Measurements from ENCODE around the gene ABLIM3.

The ABLIM3 gene

DNA sequence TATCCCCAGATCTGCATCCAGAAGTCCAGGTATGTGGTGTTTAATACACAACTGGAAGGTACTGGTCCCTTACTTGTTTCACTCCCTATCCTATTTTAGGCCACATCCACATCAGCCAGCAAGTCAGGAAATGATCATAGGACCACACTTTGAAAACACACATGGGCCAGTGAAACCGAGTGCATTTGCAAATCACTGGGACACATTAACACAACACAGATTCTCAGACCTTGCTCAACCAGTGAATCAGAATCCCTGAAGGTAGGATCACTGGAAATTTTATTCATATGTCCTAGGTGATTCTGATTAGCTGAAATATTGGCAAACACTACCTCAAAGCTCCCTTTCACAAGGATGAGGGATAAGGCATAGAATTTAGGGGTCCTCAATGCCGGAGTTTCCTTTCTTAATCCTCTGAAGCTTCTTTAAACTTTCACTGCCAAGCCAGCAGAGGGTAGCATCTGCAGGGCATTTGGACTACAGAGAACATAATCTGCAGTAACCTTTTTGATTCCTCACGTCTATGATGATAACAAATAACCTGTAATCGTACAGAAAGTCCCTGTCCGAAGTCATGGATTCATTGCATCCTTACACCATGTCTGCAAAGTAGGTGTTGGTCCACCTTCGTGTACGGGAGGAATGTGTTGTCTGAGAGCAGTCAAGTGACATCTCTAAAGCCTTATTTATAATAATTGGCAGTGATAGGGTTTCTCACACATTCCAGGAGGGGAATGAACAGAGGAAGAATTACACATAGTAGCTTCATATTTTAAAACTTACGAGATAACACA, 11.0 kb upstream of the ABLIM3 start:
- Histone ChIP-seq H3K4me3 (ENCODE audit: low read depth in 1 of 5, low read length in 5 of 5) (no peak overlapping the region), H3K4me1 (ENCODE audit: control insufficient read depth in 5 of 5, insufficient read depth in 5 of 5, low read length in 5 of 5) (peaks cover 3 to 26% (median 8%) of the 10 kb centered on the region in 5 donors), H3K36me3 (ENCODE audit: control insufficient read depth in 5 of 5, insufficient read depth in 5 of 5, low read length in 5 of 5) (no peaks in the 10 kb centered on the region), H3K9ac (ENCODE audit: low read length in 5 of 5) (no peak overlapping the region), H3K9me3 (ENCODE audit: control insufficient read depth in 5 of 5, low read length in 5 of 5) (no peaks in the 10 kb centered on the region), H3K27ac (ENCODE audit: low read depth, low read length) (no peak overlapping the region), H3K27me3 (ENCODE audit: control insufficient read depth in 5 of 5, insufficient read depth in 4 of 5, low read length in 5 of 5) (no peaks in the 10 kb centered on the region)

GRCh38 chr5:149132474-149132873, 8.8 kb upstream of the ABLIM3 start:
- Histone ChIP-seq H3K4me1 (ENCODE audit: control insufficient read depth in 5 of 5, insufficient read depth in 5 of 5, low read length in 5 of 5) (peaks cover 5 to 46% (median 19%) of the 10 kb centered on the region in 5 donors), H3K9ac (ENCODE audit: low read length in 5 of 5) (no peak overlapping the region), H3K36me3 (ENCODE audit: control insufficient read depth in 5 of 5, insufficient read depth in 5 of 5, low read length in 5 of 5) (no peaks in the 10 kb centered on the region), H3K27me3 (ENCODE audit: control insufficient read depth in 5 of 5, insufficient read depth in 4 of 5, low read length in 5 of 5) (no peaks in the 10 kb centered on the region), H3K27ac (ENCODE audit: low read depth, low read length) (no peak overlapping the region), H3K9me3 (ENCODE audit: control insufficient read depth in 5 of 5, low read length in 5 of 5) (no peaks in the 10 kb centered on the region), H3K4me3 (ENCODE audit: low read depth in 1 of 5, low read length in 5 of 5) (no peak overlapping the region)

DNA sequence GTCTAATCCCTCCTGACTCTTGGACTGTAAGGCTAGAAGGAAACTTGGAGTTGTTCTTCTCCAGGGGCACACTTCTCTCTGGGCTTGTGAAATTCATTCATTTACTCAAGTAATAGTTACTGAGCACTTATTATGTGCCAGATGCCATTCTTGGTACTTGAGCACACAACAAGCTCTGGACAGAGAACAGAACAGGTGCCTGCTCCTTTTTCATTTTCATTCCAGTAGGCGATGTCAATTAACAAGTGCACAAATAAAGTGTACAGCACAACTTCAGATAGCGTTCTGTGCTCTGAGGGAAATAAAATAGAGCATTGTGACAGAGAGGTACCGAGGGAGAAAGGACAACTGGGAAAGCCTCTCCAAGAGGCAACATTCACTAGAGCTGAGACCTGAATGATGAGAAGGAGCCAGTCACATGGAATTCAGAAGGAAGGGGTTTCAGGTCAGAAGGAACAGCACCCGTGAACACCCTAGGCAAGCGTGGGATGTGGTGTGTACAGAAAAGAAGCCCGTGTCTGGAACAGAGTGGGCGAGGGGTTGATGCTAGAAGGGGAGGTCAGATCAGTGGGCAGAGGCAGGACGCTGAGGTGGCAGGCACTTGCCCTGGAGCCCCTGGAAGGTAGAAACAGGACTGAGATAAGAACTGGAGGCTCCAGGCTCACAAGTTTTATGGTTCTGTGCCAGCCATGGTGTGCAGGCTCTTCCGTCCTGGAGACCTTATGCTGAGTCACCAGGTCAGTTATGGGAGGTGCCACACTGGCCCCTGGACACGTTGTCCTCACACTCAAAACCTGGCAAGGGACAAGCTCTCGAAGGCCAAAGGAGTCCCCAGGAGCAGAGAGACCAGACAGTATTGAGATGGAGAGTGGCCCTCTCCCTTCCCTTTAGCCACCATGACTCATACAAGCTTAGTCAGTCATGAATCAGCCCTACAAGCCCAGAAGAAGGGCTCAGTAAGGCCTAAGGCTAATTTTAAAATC, 7.2 kb upstream of the ABLIM3 start:
- Histone ChIP-seq H3K27me3 (ENCODE audit: control insufficient read depth in 5 of 5, insufficient read depth in 4 of 5, low read length in 5 of 5) (no peaks in the 10 kb centered on the region), H3K4me3 (ENCODE audit: low read depth in 1 of 5, low read length in 5 of 5) (no peak overlapping the region), H3K4me1 (ENCODE audit: control insufficient read depth in 5 of 5, insufficient read depth in 5 of 5, low read length in 5 of 5) (peaks cover 5 to 60% (median 19%) of the 10 kb centered on the region in 5 donors), H3K27ac (ENCODE audit: low read depth, low read length) (peak overlapping the region; percentile 38), H3K36me3 (ENCODE audit: control insufficient read depth in 5 of 5, insufficient read depth in 5 of 5, low read length in 5 of 5) (no peaks in the 10 kb centered on the region), H3K9ac (ENCODE audit: low read length in 5 of 5) (no peak overlapping the region), H3K9me3 (ENCODE audit: control insufficient read depth in 5 of 5, low read length in 5 of 5) (no peaks in the 10 kb centered on the region)

GRCh38 chr5:149134778-149135500, 6.4 kb upstream of the ABLIM3 start:
- Histone ChIP-seq H3K27ac (ENCODE audit: low read depth, low read length) (peak overlapping the region; percentile 72), H3K36me3 (ENCODE audit: control insufficient read depth in 5 of 5, insufficient read depth in 5 of 5, low read length in 5 of 5) (no peaks in the 10 kb centered on the region), H3K4me3 (ENCODE audit: low read depth in 1 of 5, low read length in 5 of 5) (no peak overlapping the region), H3K9me3 (ENCODE audit: control insufficient read depth in 5 of 5, low read length in 5 of 5) (no peaks in the 10 kb centered on the region), H3K9ac (ENCODE audit: low read length in 5 of 5) (no peak overlapping the region), H3K4me1 (ENCODE audit: control insufficient read depth in 5 of 5, insufficient read depth in 5 of 5, low read length in 5 of 5) (peaks cover 5 to 64% (median 19%) of the 10 kb centered on the region in 5 donors), H3K27me3 (ENCODE audit: control insufficient read depth in 5 of 5, insufficient read depth in 4 of 5, low read length in 5 of 5) (no peaks in the 10 kb centered on the region)

GRCh38 chr5:149135536-149136201, 5.6 kb upstream of the ABLIM3 start:
- H3K9ac ChIP-seq (ENCODE audit: low read length in 5 of 5) = no peak overlapping the region
- H3K4me1 ChIP-seq (ENCODE audit: control insufficient read depth in 5 of 5, insufficient read depth in 5 of 5, low read length in 5 of 5) = peaks cover 5 to 65% (median 19%) of the 10 kb centered on the region in 5 donors
- no peaks in the 10 kb centered on the region for H3K27me3 ChIP-seq (ENCODE audit: control insufficient read depth in 5 of 5, insufficient read depth in 4 of 5, low read length in 5 of 5)
- H3K27ac ChIP-seq (ENCODE audit: low read depth, low read length) = peak overlapping the region; percentile 72
- H3K4me3 ChIP-seq (ENCODE audit: low read depth in 1 of 5, low read length in 5 of 5) = no peak overlapping the region
- H3K9me3 ChIP-seq (ENCODE audit: control insufficient read depth in 5 of 5, low read length in 5 of 5) = no peaks in the 10 kb centered on the region
- H3K36me3 ChIP-seq (ENCODE audit: control insufficient read depth in 5 of 5, insufficient read depth in 5 of 5, low read length in 5 of 5) = no peaks in the 10 kb centered on the region

DNA sequence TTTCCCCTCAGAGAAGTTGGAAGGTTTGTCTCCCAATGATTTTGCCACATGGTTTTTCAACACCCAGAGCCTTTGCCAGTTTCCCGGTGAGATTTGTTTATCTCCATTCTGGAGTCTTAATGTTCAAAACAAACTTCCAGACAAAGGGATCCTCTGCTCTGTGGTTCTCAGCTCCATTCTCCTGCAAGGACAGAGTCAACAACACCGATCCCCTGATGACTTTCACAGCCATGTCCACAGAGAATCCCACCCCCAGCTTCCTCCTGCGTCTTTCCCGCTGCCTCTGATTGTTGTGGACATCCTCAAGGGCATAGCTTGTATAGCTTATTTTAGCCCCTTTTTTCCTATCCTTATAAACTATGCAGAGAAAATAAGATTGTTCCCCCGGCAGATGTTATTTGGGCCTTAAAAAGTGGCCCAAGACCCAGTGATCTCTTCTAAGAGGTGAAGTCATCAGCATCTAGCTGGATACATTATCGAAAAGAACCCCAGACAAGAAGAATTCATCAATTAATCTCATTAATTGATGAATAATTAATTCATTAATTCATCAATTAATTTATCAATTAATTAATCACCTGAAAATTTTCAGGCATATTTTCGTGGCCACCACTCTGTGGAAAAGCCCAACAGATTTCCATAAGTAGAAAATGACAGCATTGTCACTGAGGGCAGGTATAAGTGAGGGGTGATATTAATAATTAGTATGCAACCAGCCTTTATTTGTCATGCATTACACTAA, 2.9 kb upstream of the ABLIM3 start:
- Histone ChIP-seq H3K36me3 (ENCODE audit: control insufficient read depth in 5 of 5, insufficient read depth in 5 of 5, low read length in 5 of 5) (no peaks in the 10 kb centered on the region), H3K27me3 (ENCODE audit: control insufficient read depth in 5 of 5, insufficient read depth in 4 of 5, low read length in 5 of 5) (no peaks in the 10 kb centered on the region), H3K4me1 (ENCODE audit: control insufficient read depth in 5 of 5, insufficient read depth in 5 of 5, low read length in 5 of 5) (peaks cover 5 to 83% (median 38%) of the 10 kb centered on the region in 5 donors), H3K4me3 (ENCODE audit: low read depth in 1 of 5, low read length in 5 of 5) (no peak overlapping the region), H3K9me3 (ENCODE audit: control insufficient read depth in 5 of 5, low read length in 5 of 5) (no peaks in the 10 kb centered on the region), H3K27ac (ENCODE audit: low read depth, low read length) (peak overlapping the region; percentile 63), H3K9ac (ENCODE audit: low read length in 5 of 5) (no peak overlapping the region)

DNA sequence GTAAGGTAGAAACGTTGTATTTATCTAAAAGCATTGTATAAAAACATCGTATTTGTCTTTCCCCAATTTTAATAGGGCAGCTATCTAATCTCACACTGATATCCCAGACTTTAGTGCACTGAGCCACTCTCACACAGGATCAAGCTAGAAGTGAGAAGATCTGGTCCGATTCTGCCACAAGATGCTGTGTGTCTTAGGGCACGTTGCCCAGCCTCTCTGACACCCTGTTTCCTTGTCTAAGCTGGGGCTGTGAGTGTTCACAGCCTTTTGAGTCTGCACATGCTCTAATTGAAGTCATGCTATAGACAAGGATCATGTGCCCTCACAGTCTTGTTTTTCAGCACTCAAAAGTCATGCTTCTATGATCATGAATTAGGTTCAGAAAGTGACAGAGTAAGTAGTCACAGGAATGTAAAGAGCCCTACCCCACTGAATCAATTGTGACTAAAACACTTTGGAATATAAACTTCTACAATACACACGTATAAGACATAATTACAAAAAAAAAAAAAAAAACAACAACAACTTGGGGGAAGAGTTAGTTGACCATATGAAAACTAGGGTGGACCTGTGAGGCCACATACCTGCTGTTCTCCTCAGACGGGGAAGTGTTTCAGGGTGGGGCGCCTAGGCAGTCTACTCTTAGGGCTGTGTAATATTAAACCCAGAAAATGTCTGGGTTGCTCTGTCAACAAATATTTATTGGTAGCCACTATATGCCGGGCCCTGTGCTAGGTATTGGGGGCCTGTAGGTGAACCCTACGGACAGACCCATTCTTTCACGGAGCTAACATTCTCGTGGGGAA, 893 bp upstream of the ABLIM3 start:
- Histone ChIP-seq H3K27ac (ENCODE audit: low read depth, low read length) (peak overlapping the region; percentile 83), H3K27me3 (ENCODE audit: control insufficient read depth in 5 of 5, insufficient read depth in 4 of 5, low read length in 5 of 5) (no peaks in the 10 kb centered on the region), H3K9me3 (ENCODE audit: control insufficient read depth in 5 of 5, low read length in 5 of 5) (no peaks in the 10 kb centered on the region), H3K9ac (ENCODE audit: low read length in 5 of 5) (no peak overlapping the region), H3K4me1 (ENCODE audit: control insufficient read depth in 5 of 5, insufficient read depth in 5 of 5, low read length in 5 of 5) (peaks cover 3 to 80% (median 39%) of the 10 kb centered on the region in 5 donors), H3K36me3 (ENCODE audit: control insufficient read depth in 5 of 5, insufficient read depth in 5 of 5, low read length in 5 of 5) (no peaks in the 10 kb centered on the region), H3K4me3 (ENCODE audit: low read depth in 1 of 5, low read length in 5 of 5) (peak overlapping the region in 1 of 5 donors; percentile 83)

- Histone ChIP-seq H3K4me1 (ENCODE audit: control insufficient read depth in 5 of 5, insufficient read depth in 5 of 5, low read length in 5 of 5) (peaks cover 2 to 62% (median 29%) of the 10 kb centered on the region in 5 donors), H3K27ac (ENCODE audit: low read depth, low read length) (peak overlapping the region; percentile 83), H3K9me3 (ENCODE audit: control insufficient read depth in 5 of 5, low read length in 5 of 5) (no peaks in the 10 kb centered on the region), H3K36me3 (ENCODE audit: control insufficient read depth in 5 of 5, insufficient read depth in 5 of 5, low read length in 5 of 5) (no peaks in the 10 kb centered on the region), H3K4me3 (ENCODE audit: low read depth in 1 of 5, low read length in 5 of 5) (peak overlapping the region; percentile 80 to 88 (median 84)), H3K27me3 (ENCODE audit: control insufficient read depth in 5 of 5, insufficient read depth in 4 of 5, low read length in 5 of 5) (no peaks in the 10 kb centered on the region), H3K9ac (ENCODE audit: low read length in 5 of 5) (peak overlapping the region; percentile 48 to 75 (median 72))
These were observed 911 bp downstream of the ABLIM3 start for GRCh38 chr5:149141957-149142851.
